HG03354 (cell line): Measurements from ENCODE around the gene IDI1.

Experiments used
- ATAC-seq: cut with Tn5 transposase; IDR thresholded peaks from one replicate; pipeline ENCODE4 v1.9.1; 2021; ENCODE audit warnings: mild to moderate bottlenecking; ENCODE audit not compliant: unreplicated experiment, poor library complexity, severe bottlenecking

Gene IDI1

DNA sequence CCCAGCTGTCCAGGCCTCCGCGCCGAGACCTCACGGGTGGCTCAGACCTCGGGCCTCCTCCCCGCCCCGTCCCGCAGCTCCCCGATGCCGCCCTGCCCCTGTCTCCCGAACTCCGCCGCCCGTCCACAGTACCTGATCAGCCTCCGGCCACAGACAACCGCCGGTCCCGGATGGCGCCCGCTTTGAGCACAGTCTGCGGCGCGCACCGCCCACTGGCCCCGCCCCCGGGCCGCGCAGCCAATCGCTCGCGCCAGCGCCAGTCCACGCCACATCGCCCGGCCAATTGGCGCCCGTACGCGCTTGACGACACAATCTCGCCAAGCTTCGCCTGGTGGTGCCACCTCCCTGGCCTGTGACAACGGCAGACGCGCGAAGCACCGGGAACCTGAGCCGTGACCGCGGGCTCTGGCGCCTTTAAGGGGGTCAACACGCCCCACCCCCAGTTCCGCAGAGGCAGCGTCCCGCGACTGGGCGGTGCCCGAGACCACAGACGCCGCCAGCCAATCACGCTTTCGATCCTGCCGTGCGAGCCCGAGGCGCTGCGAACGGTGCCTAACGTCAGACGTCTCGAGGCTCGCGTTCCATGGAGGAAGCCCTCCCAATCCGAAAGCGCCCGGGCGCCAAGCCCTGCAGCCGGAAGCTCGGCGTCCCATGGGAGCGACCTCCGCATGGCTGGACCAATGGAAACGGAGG is at the start of gene IDI1:
IDI1 (minus strand) TSS at position 388 of the 693 bp plus-strand sequence; CDS start at position 272, 116 bp downstream.
- ATAC-seq, result peak; percentile 81

DNA sequence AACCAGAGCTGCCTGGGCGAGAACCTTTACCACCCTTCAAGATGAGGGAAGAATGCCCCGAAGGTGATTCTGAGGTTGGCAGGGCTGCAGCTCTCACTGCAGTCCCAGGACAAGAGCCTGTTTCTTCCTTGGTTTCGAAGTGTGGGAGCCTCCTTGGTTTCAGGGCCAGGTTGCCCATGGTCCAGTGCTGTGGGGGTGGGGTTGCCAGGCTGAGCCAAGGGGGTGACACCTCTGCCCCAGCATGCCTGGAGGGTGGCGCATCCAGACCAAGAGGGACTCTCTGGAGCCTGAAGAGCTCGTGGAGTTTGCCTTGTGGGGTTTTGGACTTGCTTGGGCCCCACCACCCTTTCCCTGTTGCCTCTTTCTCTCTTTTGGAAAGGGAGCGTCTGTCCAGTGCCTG is 48.5 kb upstream of the IDI1 start:
- no peak for ATAC-seq

DNA sequence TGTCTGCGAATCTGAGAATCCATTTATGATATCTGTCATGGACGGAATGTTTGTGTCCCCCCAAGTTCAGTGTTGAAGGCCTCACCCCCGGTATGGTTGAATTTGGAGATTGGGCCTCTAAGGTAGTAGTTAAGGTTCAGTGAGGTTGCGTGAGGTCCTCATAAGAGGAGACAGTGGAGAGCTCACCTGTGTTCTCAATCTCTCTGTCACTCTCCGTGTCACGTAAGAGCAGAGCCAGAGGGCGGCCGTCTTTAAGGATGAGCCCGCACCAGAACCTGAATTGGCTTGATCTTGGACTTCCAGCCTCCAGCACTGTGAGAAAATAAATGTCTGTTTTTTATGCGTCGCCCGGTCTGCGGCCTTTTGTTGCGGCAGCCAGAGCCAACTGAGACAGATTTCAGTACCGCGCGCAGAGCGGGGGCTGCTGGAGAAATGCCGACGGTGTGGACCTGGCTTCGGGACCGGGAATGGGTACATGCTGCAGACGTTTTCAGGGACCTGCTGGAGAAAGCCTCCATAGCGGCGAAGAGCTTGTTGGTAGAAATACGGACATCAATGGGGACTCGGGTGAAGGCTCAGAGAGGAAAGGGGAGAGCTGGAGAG is 47.5 kb upstream of the IDI1 start:
- no peak for ATAC-seq

DNA sequence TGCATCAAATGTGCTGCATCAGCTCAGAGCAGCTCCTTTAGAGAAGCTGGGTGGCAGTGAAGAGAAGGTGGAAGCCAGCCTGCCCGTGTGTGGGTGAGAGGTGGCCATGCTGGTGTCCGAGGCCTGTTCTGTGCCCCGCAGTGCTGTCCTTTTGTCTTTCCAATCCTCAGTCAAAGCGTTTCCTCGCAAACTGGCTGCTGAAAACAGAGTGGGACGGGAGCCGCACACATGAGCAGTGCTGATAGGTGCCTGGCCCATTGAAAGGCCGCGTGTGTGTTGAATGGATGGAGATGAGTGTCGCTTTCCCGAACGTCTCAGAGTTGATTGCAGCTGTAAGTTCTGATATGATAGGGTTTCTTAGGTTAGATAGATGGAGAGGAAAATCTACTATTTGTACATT is 46.6 kb upstream of the IDI1 start:
- ATAC-seq, result no peak

DNA sequence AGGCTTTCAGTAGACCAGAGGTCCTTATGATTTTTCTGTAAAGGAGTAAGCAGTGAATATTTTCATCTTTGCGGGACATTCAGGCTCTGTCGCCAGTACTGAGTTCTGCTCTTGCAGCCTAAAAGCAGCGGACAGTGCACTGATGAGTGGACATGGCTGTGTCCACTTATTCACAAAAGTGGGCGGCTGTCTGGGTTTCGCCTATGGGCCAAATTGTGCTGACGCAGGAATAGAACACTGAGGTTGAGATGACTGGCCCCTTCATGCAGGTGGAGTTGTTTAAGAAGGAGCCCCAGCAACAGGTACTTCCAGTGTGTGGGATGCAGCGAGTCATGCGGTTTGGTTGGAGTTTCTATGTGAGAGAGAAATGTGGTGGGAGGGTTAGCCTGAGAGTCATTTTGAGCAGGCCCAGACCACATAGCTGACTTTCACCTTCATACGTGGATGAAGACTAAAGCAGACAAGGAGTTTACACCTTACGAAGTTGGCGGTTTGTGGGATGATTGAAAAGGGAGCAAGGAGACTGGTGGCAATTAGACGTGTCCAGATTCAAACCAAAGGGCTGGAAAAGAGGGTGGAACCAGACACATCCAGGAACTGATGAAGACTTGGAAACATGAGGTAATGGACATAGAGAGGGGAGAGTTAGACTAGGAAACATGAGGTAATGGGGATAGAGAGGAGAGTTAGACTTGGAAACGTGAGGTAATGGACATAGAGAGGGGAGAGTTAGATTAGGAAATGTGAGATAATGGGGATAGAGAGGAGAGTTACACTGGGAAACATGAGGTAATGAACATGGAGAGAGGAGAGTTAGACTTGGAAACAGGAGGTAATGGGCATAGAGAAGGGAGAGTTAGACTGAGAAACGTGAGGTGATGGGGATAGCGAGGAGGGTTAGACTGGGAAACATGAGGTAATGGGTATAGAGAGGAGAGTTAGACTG is 45.5 kb upstream of the IDI1 start:
- ATAC-seq, result no peak

DNA sequence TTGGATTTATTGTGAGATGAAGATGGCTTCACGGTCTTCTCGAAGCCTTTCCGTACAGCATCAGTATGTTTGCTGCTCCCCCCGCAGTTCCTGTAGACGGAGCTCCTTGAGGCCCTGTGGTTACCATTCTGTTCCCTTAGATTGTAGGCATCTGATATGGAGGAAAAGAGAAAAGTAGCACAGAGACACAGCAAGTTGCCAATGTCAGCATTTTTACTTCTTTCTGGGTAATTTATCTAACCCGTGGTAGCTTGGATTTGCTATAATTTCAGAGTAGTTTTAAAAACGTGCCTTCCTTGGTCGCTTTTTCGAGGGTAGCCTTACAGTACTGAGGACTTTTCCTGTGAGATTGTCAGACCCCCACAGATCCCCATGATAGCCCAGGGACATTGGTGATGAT is 44.8 kb upstream of the IDI1 start:
- no peak for ATAC-seq

DNA sequence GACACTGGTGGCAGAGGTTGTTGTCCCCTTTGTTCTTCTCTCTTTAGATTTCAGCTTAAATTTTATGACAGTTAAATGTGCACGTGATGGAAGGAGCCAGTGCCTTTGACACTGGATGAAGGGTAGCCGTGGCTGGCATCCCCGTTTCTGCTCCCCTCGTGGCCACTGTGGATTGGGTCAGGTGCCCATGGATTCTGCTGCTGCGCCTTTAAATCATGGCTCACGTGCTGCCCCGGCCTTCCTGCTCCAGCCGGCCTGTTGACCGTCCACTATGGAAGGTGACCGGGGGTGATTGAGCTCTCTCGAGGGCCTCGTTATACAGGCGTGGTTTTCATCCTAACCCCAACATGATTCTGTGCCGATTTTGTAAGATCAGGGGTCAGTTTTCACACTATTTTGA is 41.8 kb upstream of the IDI1 start:
- ATAC-seq, result no peak

DNA sequence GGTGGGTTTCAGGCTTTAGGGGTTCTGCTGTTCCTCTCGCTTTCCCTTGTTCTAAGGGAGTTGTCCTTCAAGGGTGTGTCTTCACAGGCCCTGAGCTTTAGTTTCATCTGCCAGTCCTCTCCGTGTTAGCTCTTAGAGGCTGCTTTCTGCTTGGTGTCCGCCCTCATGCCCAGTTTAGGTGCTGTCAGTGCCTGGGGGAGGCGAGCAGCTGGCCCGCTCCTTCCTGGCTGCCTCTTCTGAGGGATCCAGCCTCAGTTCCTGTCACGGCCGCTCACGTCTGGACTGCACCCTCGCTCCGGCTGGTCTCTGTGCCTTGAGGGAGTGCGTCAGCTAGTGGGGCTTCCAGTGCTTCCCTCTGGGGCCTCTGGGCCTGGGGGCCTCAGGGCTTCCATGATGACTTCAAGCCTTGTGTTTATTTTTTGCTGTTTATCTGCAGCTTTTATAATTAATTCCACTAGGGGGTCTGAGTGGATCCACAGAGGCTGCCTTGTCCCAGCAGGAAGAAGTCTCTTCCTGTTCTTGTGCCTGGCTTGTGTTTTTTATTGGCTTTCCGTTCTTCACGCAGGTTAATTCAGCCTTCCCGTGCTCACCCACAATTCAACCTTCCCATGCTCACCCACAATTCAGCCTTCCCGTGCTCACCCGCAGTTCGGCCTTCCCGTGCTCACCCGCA is 40.2 kb upstream of the IDI1 start:
- no peak for ATAC-seq

DNA sequence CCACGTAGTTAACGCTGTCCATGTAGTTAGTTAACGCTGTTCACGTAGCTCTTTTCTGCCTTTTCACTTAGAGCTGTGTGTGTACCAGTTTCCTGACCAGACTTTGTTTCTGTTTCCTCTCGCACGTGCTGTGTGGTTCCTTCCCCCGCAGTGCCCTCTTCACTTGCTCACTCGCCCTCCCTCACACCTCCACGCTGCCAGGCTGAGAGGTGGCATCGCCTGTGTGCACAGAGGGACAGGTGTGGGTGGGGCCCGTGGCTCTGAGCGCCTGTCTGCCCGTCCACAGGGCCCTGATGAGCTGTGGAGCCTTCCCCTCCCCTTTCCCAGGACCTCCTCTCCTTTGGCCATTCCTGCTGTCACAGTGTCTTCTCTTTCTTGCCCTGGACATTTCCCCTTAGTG is 37.9 kb upstream of the IDI1 start:
- ATAC-seq, result no peak

DNA sequence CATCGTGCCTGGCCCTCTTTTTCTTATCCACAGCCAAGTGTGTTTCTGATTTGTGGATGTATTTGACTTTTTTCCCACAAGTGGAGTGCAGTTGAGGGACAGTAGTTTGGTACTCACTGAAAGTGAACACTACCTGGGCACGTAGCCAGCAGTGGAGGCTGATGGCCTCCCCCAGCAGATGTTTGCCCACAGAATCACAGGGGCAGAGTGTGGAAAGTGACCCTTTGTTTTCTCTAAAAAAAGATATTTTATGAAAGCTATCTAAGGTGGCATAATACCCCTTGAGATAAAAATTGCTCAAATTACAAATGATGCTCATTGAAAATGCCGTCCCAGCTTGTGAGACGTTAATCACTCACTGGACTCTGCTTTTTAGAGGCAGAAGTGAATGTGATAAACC is 36.3 kb upstream of the IDI1 start:
- no peak for ATAC-seq

DNA sequence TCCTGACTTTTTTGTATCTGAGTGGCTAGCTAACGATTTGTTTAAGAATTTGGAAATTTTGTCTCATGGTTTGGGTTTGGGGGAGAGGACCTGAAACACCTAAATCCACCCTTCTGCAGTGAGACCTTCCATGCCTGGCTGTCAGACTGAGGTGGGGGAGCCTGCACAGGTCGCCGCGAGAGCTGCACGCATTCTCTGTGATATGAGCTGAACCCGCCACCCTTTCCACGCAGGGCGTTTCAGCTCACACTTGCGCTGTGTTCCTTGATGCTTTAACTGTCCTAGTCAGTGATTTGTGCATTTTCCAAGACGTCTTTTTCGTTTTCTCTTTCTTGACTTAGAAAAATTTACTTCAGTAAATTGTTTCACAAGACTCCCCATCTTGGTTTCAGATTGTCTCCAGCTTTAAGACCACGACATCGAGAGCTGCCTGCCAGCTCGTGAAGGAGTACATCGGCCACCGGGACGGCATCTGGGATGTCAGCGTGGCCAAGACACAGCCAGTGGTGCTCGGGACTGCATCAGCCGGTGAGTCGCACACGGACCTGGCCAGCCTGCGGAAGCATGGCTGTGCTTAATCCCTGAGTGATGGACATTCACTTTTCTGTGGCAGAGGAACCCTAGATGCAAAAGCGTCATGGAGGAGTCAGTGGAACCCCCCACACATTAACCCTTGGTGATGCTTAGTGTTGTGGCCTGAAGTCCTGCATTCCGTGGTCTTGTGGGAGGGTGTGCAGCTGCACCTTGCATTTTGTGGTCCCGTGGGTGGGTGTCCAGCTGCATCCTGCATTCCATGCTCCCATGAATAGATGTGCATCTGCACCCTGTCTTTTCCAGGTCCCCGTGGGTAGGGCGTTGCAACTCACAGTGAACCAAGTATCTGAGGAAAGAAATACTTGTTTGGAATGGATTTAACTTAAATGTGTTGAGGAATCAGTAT is 35.4 kb upstream of the IDI1 start:
- no peak for ATAC-seq

DNA sequence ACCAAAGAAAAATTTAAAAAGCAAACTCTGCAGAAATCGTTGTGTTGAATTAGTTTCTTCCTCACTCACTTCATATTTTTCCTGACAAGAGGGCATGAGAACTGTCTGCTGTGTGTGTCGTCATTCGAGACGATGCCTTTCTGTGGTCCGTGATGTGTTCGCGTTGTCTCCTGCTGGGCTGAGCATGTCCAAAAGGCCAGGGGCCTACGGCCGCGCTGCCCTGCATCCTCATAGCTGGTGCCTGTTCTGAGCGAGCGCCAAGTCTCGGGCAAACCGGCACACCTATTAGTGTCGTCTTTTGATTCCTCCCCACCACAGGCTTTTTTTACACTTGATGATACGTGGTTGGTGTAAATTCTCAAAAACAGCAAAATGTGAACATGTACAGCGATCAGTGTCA is 34.7 kb upstream of the IDI1 start:
- ATAC-seq, result no peak

DNA sequence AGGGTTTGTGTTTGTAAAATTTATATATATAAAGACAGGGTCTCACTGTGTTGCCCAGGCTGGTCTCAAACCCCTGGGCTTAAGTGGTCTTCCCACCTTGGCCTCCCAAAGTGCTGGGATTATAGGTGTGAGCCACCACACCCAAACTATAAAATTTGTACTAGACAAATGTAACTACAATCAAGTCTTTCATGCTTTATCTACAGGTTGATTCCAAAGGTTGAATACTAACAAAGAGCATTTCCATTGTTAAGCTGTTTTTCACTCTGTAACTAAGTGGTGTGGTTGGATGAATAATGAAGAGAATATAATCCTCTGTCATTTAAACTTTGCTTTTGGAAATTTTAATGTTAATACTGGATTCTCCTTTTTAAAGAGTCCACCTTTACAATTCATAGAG is 29.7 kb upstream of the IDI1 start:
- ATAC-seq, result no peak

DNA sequence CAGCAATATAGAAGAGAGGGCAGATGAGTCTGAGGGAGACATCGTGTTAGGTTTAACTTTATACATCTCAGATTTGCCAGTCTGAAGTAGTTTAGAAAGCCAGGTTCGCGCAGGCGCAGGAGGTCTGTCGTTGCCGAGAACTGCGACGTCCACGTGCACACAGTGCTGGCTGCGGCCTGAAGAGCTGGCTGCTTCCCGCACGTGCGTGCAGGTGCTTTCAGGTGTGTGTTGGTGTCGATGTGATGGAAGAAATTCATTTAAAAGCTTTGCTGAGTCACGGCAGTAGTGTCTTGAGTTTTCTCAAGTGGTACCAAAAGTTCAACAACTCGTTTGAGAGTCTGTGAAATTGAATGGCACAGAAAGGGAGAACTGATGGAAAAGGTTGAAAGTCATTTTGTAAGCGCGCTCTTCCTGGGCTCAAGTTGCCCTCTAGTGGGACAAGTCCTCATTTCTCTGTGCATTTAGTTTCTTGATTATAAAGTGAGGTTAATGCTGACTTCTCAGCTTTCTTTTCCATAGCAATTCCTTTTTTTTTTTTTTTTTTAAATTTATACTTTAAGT is 25.9 kb upstream of the IDI1 start:
- no peak for ATAC-seq

DNA sequence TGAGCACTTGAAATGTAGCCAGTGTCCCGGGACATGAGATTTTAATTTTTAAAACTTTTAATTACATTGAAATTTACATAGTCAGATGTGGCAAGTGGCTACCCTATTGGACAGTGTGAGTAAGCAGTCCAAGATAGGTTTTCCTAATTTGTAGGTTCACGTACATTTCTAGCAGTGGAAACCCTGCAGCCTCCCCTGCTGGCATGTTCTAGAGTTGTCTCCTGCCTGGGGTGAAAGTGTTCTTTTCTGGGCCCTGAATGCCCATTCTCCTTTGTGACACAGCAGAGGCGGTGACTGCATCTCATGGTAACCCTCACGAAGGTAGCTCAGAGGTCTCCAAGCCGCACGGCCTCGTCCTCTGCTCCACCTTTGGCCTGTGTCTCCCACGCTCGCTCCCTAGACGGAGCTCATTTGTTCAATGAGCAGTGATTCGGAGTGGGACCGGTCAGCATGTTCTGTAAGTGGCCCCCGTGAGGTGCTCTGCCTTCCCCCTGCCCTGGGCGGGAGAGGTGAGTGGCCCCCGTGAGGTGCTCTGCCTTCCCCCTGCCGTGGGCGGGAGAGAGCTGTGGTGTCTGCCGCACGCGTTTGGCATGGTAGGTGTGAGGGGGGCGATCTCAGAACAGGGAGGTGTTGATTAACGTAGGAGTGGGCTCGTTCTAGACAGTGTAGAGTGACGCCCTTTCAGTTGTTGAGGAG is 25.3 kb upstream of the IDI1 start:
- no peak for ATAC-seq

DNA sequence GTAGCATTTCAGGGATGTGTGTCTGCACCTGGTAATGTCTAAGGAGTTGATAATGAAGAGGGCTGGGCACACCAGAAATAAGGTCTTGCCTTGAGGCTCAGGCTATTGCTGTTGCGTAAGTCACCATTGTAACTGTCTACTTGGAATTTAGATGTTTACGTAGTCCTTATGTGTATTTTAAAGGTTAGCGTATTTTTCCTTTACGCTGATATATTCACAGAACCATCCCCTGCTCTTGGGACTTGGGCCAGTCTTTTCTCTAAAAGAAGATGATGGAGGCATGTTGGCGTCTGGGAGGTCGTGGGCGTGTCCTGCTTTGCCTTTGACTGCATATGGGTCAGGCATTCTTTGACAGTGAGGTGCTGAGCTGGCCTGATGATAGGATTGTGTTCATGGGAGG is 22.0 kb upstream of the IDI1 start:
- ATAC-seq, result no peak

DNA sequence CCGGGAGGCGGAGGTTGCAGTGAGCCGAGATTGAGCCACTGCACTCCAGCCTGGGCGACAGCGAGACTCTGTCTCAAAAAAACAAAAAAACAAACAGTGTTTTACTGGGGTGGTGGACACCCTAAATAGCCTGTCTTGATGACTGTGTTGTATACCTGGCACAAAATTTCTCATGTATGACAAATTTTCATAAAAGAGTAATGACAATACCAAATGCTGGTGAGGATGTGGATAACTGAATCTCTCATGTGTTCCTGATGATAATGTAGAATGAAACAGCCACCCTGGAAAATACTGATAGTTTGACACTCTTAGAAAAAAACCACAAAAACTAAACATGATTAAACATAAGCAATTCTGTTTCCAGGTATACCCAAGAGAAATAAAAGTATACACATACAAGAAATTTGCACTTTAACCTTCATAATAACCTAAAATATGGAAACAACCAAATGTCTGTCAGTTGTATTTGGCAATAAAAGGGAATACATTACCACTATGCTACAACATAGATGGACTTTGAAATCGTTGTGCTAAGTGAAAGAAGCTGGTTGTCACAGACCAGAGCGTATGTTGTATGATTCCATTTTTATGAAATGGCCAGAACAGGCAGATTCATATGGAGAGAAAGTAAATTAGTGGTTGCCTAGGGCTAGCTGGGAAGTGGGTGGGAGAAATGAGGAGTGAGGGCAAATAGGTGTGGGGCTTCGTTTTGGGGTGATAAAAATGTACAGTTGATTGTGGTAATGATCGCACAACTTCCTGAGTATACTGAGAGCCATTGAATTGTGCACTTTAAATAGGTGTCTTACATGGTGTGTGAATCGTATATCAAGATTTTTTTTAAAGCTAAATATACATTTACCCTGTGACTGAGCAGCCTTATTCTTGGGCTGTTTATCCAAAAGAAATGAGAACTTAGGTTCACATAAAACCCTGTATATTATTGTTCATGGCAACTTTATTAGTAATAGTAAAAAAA is 19.8 kb upstream of the IDI1 start:
- no peak for ATAC-seq
